ENCODE measurements around the gene RBM19.

RBM19 gene

GRCh38 chr12:113831016-113831415, 135.1 kb downstream of the RBM19 start:
- no peak overlapping the region for H3K4me3 ChIP-seq (ENCODE audit: low read length)
- TF ChIP-seq CTCF (IDR thresholded peaks at IDR 0.05; ENCODE audit: insufficient read depth, low read depth, low read length, missing control alignments) = no peak
- no peak for DNase-seq (ENCODE audit: low read depth)

GRCh38 chr12:113829212-113829611, 136.9 kb downstream of the RBM19 start:
- H3K4me3 ChIP-seq (ENCODE audit: low read length) = no peak overlapping the region
- TF ChIP-seq CTCF (IDR thresholded peaks at IDR 0.05; ENCODE audit: insufficient read depth, low read depth, low read length, missing control alignments) = no peak
- DNase-seq (ENCODE audit: low read depth) = no peak

GRCh38 chr12:113827539-113828114, 138.5 kb downstream of the RBM19 start:
- DNase-seq (ENCODE audit: low read depth) = no peak
- H3K4me3 ChIP-seq (ENCODE audit: low read length) = no peak overlapping the region
- TF ChIP-seq CTCF (IDR thresholded peaks at IDR 0.05; ENCODE audit: insufficient read depth, low read depth, low read length, missing control alignments) = no peak

- no peak for DNase-seq (ENCODE audit: low read depth)
- H3K4me3 ChIP-seq (ENCODE audit: low read length) = no peak overlapping the region
- TF ChIP-seq CTCF (IDR thresholded peaks at IDR 0.05; ENCODE audit: insufficient read depth, low read depth, low read length, missing control alignments) = no peak
These were observed 139.2 kb downstream of the RBM19 start for GRCh38 chr12:113826805-113827538.

GRCh38 chr12:113825705-113826104, 140.4 kb downstream of the RBM19 start:
- no peak for DNase-seq (ENCODE audit: low read depth)
- no peak overlapping the region for H3K4me3 ChIP-seq (ENCODE audit: low read length)
- TF ChIP-seq CTCF (IDR thresholded peaks at IDR 0.05; ENCODE audit: insufficient read depth, low read depth, low read length, missing control alignments) = peak; percentile 13

- no peak for DNase-seq (ENCODE audit: low read depth)
- TF ChIP-seq CTCF (IDR thresholded peaks at IDR 0.05; ENCODE audit: insufficient read depth, low read depth, low read length, missing control alignments) = no peak
- no peak overlapping the region for H3K4me3 ChIP-seq (ENCODE audit: low read length)
These were observed 142.3 kb downstream of the RBM19 start for GRCh38 chr12:113823816-113824215.

- TF ChIP-seq CTCF (IDR thresholded peaks at IDR 0.05; ENCODE audit: insufficient read depth, low read depth, low read length, missing control alignments) = no peak
- DNase-seq (ENCODE audit: low read depth) = no peak
- H3K4me3 ChIP-seq (ENCODE audit: low read length) = no peak overlapping the region
These were observed 143.1 kb downstream of the RBM19 start for GRCh38 chr12:113823016-113823415.
